GM19023 (cell line): ENCODE measurements around the gene TET3.

ENCODE experiments used
- ATAC-seq: cut with Tn5 transposase; IDR thresholded peaks from one replicate; pipeline ENCODE4 v1.9.1; 2021; ENCODE audit warnings: mild to moderate bottlenecking, moderate library complexity; ENCODE audit not compliant: unreplicated experiment

TET3 gene

GRCh38 chr2:74027496-74027895, 42.8 kb downstream of the TET3 start:
- no peak for ATAC-seq

DNA sequence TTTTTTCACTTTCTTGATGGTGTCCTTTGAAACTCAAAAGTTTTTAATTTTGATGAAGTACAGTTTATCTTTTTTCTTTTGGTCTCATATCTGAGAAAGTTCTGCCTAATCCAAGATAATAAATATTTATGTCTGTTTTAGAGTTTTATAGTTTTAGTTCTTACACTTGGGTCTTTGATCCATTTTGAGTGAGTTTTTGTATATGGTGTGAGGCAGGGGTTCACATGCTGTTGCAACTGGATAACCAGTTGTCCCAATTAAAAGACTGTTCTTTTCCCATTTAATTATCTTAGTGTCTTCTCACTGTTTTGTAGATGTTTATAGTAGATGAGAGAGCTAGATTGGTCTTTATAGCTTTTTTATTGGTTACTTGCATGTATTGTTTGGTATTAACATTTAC, 43.6 kb downstream of the TET3 start:
- no peak for ATAC-seq

DNA sequence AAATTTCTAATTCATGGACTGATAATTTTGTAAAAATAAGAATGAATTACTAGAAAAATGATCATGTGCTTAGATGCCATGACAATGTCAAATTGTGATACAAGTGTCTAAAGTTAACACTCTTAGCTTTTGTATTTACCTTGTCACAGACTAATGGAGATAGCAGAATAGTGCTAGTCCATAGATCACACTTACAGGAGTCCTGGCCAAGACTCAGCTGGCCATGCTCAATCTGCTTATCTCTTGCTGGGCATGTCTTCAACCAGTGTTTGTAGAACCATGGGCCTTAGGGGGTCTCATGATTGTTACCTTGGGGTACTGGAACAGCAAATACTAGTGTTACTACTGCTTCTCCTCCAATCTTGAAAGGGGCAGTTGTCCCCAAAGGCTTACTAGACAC, 44.0 kb downstream of the TET3 start:
- ATAC-seq = no peak

DNA sequence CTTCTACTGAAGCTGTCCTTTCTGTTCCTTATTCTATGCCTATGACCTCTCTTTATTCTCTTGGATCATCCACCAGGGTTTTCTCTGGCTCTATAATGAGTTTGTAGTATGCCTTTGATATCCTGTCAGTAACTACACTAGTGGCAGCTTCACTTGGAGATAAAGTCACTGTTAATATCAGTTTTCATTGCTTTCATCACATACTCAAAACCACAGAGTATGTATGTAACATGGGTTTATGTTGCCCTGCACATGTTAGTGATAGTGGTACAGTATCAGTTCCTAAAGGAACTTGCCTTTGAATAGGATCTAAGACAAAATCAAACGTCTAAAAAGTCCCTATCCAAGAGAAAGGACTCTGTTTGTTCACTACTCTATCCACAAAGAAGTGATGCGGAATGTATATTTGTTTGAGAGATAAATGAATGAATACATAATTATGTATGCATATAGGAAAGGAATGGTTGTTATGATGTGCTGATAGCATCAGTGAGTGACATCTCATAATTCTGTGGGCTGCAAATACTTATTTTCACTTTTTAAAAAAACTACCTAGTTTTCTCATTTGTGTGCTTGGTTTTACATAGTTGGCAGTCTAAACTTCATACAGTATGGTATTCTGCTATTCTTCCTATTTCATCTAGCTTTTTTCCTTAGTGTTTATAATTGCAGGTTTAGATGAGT, 45.1 kb downstream of the TET3 start:
- no peak for ATAC-seq

GRCh38 chr2:74031221-74031620, 46.5 kb downstream of the TET3 start:
- ATAC-seq = no peak

DNA sequence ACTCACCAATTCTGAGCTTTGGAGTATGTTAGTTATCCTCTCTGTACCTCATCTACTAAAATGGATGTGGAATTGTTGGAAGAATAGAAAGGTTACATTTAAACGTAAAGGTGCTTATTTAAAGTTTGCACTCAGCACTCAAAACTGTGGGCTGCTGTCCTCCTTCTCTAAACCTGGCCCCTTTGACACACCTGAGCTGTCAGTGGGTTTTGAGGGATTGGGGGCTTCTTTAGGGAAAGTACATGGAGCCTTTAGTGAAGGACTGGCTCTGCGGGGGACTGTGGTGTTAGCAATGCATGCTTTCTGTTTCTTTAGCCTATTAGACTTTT, 47.2 kb downstream of the TET3 start:
- no peak for ATAC-seq

- ATAC-seq = no peak
Measured at GRCh38 chr2:74033375-74033774, 48.7 kb downstream of the TET3 start.
